Naive B cell (primary cell): ENCODE data around the gene OPN1LW. TPM values are rescaled to one million over a fixed set of nuclear protein-coding genes. Genes with fewer than 3 reads are reported as not detected.
"Not testable (repeated sequence)": the region's sequence is repeated elsewhere in the genome, so short reads cannot be mapped to it uniquely, and the experiment has no call there.

Experiments used
- ATAC-seq, 2 donors: fragments of 150-1000 bp; cut with Tn5 transposase; 2 replicates each; pipeline ENCODE4 v1.10.0; 2021; ENCODE audit warnings: low read depth in 2 of 2, mild to moderate bottlenecking in 2 of 2, moderate library complexity in 2 of 2
- DNase-seq: peaks from one replicate; pipeline ENCODE4 v3.0.0; 2022
- H3K27ac Mint-ChIP-seq, 6 donors: one replicate each; pipeline ENCODE4 v1.8.0; 2020 to 2022; ENCODE audit warnings: mild to moderate bottlenecking in 6 of 6, mixed read lengths in 6 of 6, moderate library complexity in 5 of 6, inconsistent platforms in 2 of 6
- H3K27me3 Mint-ChIP-seq, 3 donors: one replicate each; pipeline ENCODE4 v1.8.0; 2021 to 2022; ENCODE audit warnings: mixed read lengths in 3 of 3, mild to moderate bottlenecking in 1 of 3
- H3K36me3 Mint-ChIP-seq, 2 donors: one replicate each; pipeline ENCODE4 v1.8.0; 2020 to 2022; ENCODE audit warnings: mixed read lengths in 2 of 2, inconsistent platforms in 1 of 2, mild to moderate bottlenecking in 1 of 2
- H3K4me1 Mint-ChIP-seq, 3 donors: one replicate each; pipeline ENCODE4 v1.8.0; 2020 to 2022; ENCODE audit warnings: mixed read lengths in 3 of 3, inconsistent platforms in 1 of 3, mild to moderate bottlenecking in 1 of 3, moderate library complexity in 1 of 3
- H3K4me3 Mint-ChIP-seq, 8 donors: one replicate each; pipeline ENCODE4 v1.8.0; 2020 to 2022; ENCODE audit warnings: mild to moderate bottlenecking in 8 of 8, mixed read lengths in 8 of 8, moderate library complexity in 8 of 8, inconsistent platforms in 2 of 8
- H3K9me3 Mint-ChIP-seq, 7 donors: one replicate each; pipeline ENCODE4 v1.8.0; 2020 to 2022; ENCODE audit warnings: mixed read lengths in 7 of 7, mild to moderate bottlenecking in 5 of 7, inconsistent platforms in 2 of 7, moderate library complexity in 1 of 7
- polyA plus RNA-seq, 6 donors: library from polyadenylated mRNA; unstranded; fragments of 300-500 nt; fragmentation: Illumina TruSeq; gene quantifications; one replicate each; pipeline ENCODE4 v1.2.3, GENCODE V29; 2021; ENCODE audit warnings: low read depth in 6 of 6

Gene OPN1LW
- not detected for polyA plus RNA-seq

DNA sequence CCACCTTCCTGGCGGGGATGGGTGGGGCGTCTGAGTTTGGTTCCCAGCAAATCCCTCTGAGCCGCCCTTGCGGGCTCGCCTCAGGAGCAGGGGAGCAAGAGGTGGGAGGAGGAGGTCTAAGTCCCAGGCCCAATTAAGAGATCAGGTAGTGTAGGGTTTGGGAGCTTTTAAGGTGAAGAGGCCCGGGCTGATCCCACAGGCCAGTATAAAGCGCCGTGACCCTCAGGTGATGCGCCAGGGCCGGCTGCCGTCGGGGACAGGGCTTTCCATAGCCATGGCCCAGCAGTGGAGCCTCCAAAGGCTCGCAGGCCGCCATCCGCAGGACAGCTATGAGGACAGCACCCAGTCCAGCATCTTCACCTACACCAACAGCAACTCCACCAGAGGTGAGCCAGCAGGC lies at the start of gene OPN1LW:
OPN1LW (plus strand) TSS at position 234 of the 400 bp plus-strand sequence; CDS start at position 275, 41 bp downstream.
- not testable (repeated sequence) for H3K27ac Mint-ChIP-seq, H3K9me3 Mint-ChIP-seq, DNase-seq, H3K36me3 Mint-ChIP-seq, H3K4me3 Mint-ChIP-seq, ATAC-seq, H3K27me3 Mint-ChIP-seq, H3K4me1 Mint-ChIP-seq

GRCh38 chrX:154094833-154095232 lies 49.2 kb upstream of the OPN1LW start:
- Mint-ChIP-seq H3K4me1 (peaks cover 28 to 56% (median 34%) of the 10 kb centered on the region in 3 donors), H3K4me3 (peak overlapping the region in 5 of 8 donors; percentile 45 to 98 (median 91)), H3K27me3 (peaks cover 0 to 15% (median 6%) of the 10 kb centered on the region in 3 donors), H3K27ac (peak overlapping the region in 4 of 6 donors; percentile 25 to 47 (median 34)), H3K36me3 (no peaks in the 10 kb centered on the region), H3K9me3 (peaks cover 0 to 4% (median 0%) of the 10 kb centered on the region in 7 donors)
- ATAC-seq (no peak), DNase-seq (no peak)

GRCh38 chrX:154096140-154097002 lies 47.7 kb upstream of the OPN1LW start:
- Mint-ChIP-seq H3K9me3 (peaks cover 0 to 4% (median 0%) of the 10 kb centered on the region in 7 donors), H3K27ac (peak overlapping the region; percentile 39 to 97 (median 90)), H3K36me3 (no peaks in the 10 kb centered on the region), H3K27me3 (peaks cover 0 to 18% (median 8%) of the 10 kb centered on the region in 3 donors), H3K4me1 (peaks cover 23 to 54% (median 34%) of the 10 kb centered on the region in 3 donors), H3K4me3 (peak overlapping the region; percentile 79 to 98 (median 92))
- DNase-seq (no peak), ATAC-seq (no peak)

- Mint-ChIP-seq H3K36me3 (no peaks in the 10 kb centered on the region), H3K27me3 (peaks cover 0 to 18% (median 8%) of the 10 kb centered on the region in 3 donors), H3K27ac (peak overlapping the region; percentile 39 to 97 (median 90)), H3K4me3 (peak overlapping the region; percentile 79 to 98 (median 92)), H3K4me1 (peaks cover 23 to 49% (median 34%) of the 10 kb centered on the region in 3 donors), H3K9me3 (peaks cover 0 to 6% (median 0%) of the 10 kb centered on the region in 7 donors)
- DNase-seq: peak; percentile 58
- peak; percentile 39 to 44 for ATAC-seq
Measured at GRCh38 chrX:154097003-154097588, 46.9 kb upstream of the OPN1LW start.

DNA sequence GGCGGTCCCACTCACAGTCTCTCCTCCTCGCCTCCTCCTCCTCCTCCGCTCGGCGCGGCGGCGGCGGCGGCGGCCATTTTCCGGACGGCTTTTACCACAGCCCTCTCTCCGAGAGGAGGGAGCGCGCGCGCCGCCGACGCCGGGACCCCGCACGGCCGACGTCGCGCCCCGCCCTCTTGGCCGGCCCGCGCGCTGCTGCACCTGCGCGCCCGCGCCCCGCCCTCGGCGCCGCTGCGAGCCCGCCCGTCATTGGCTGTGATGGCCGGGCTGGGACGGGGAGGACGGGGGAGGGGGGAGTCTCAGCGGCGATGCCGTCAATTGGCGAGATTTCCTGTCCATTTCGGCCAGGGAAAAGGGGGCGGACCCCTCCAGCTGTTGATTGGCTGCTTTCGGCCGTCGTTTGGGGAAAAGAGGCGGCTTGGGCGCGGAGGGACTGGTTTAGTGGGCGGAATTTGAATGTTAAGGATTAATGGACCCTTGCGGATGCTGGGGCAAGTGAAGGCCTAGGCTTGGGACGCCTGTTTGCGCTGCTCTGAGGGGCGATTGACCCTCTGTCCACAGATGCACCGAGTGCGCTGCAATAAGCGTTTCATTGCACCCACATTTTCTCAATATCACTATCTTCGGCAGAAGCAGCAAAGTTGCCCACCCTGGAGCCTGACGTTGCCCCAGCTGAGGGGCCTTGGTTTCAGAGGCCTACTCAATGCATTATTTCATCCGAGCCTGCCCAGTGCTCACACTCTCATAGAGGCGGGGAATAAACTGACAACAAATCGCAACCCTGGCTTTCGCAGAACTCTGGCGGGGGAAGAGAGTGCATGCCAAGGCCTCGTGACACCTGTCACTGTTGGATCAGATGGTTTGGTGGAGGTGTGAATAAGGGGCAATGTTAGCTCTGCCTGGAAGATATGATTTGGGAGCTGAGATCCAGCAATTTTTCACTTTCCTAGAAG lies 46.2 kb upstream of the OPN1LW start, which contains the start of gene MECP2:
MECP2 (minus strand) TSS at position 129 of the 953 bp plus-strand sequence.
- no peaks in the 10 kb centered on the region for H3K36me3 Mint-ChIP-seq
- peak; percentile 86 for ATAC-seq
- peaks cover 0 to 7% (median 0%) of the 10 kb centered on the region in 7 donors for H3K9me3 Mint-ChIP-seq
- H3K27ac Mint-ChIP-seq: peak within 1 kb of the TSS; percentile 80 to 97 (median 92)
- H3K27me3 Mint-ChIP-seq: peaks cover 0 to 18% (median 8%) of the 10 kb centered on the region in 3 donors
- peak; percentile 88 for DNase-seq
- H3K4me3 Mint-ChIP-seq: peak within 1 kb of the TSS; percentile 86 to 98 (median 92)
- H3K4me1 Mint-ChIP-seq: peaks cover 23 to 41% (median 34%) of the 10 kb centered on the region in 3 donors

DNA sequence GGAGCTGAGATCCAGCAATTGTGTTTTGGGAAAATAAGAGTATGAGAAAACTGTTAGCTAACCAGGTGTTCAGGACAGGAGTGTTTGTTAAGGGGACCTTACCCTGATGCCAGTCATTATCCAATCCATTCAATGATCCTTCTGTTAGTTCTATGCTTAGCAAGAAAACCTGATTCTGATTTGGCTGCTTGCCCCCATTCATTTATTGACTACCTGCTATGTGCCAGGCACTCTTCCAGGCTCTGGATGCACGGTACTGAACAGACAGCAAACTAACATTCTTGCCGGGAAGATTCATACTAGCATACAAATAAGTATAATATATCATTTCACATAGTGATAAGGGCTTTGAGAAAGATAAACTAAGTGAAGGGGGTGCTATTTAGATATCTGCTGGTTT lies 45.5 kb upstream of the OPN1LW start:
- peak overlapping the region in 7 of 8 donors; percentile 85 to 90 (median 88) for H3K4me3 Mint-ChIP-seq
- peaks cover 0 to 18% (median 8%) of the 10 kb centered on the region in 3 donors for H3K27me3 Mint-ChIP-seq
- DNase-seq (no peak), ATAC-seq (no peak)
- H3K4me1 Mint-ChIP-seq: peaks cover 23 to 36% (median 34%) of the 10 kb centered on the region in 3 donors
- no peaks in the 10 kb centered on the region for H3K36me3 Mint-ChIP-seq
- peak overlapping the region in 4 of 6 donors; percentile 21 to 95 (median 79) for H3K27ac Mint-ChIP-seq
- H3K9me3 Mint-ChIP-seq: peaks cover 0 to 7% (median 2%) of the 10 kb centered on the region in 7 donors

GRCh38 chrX:154113729-154114128 lies 30.3 kb upstream of the OPN1LW start:
- H3K36me3 Mint-ChIP-seq: no peaks in the 10 kb centered on the region
- H3K9me3 Mint-ChIP-seq: peaks cover 0 to 7% (median 0%) of the 10 kb centered on the region in 7 donors
- ATAC-seq: no peak
- no peak overlapping the region for H3K27ac Mint-ChIP-seq
- H3K4me3 Mint-ChIP-seq: no peak overlapping the region
- peaks cover 0 to 6% (median 0%) of the 10 kb centered on the region in 3 donors for H3K4me1 Mint-ChIP-seq
- no peak for DNase-seq
- no peaks in the 10 kb centered on the region for H3K27me3 Mint-ChIP-seq

- H3K36me3 Mint-ChIP-seq: no peaks in the 10 kb centered on the region
- peak overlapping the region in 1 of 6 donors; percentile 9 for H3K27ac Mint-ChIP-seq
- DNase-seq (no peak), ATAC-seq (no peak)
- peaks cover 0 to 7% (median 0%) of the 10 kb centered on the region in 7 donors for H3K9me3 Mint-ChIP-seq
- no peak overlapping the region for H3K4me3 Mint-ChIP-seq
- no peaks in the 10 kb centered on the region for H3K27me3 Mint-ChIP-seq
- peaks cover 0 to 6% (median 0%) of the 10 kb centered on the region in 3 donors for H3K4me1 Mint-ChIP-seq
Measured at GRCh38 chrX:154114652-154115051, 29.4 kb upstream of the OPN1LW start.

GRCh38 chrX:154115071-154115470 lies 29.0 kb upstream of the OPN1LW start:
- peaks cover 0 to 6% (median 0%) of the 10 kb centered on the region in 3 donors for H3K4me1 Mint-ChIP-seq
- H3K9me3 Mint-ChIP-seq: peaks cover 0 to 7% (median 1%) of the 10 kb centered on the region in 7 donors
- no peaks in the 10 kb centered on the region for H3K27me3 Mint-ChIP-seq
- peak overlapping the region in 1 of 6 donors; percentile 9 for H3K27ac Mint-ChIP-seq
- DNase-seq: no peak
- no peaks in the 10 kb centered on the region for H3K36me3 Mint-ChIP-seq
- H3K4me3 Mint-ChIP-seq: no peak overlapping the region
- ATAC-seq: no peak

DNA sequence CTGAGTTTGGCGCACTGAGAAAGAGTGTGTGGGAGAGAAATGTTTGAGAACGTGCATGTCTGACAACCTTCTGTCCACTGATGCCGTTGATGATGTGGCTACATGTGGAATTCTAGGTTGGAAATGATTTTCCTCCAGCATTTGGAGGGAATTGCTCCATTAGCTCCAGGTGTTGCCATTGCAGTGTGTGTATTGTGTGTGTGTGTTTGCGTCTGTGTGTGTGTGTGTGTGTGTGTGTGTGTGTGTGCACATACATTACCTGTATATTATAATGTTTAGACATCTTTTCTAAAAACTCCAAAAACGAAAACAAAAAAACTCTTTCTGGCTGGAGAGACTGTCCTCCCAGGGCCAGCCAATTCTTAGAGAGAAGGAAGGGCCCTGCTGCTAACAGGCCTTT lies 28.3 kb upstream of the OPN1LW start:
- DNase-seq (no peak), ATAC-seq (no peak)
- Mint-ChIP-seq H3K4me1 (peaks cover 0 to 6% (median 0%) of the 10 kb centered on the region in 3 donors), H3K36me3 (no peaks in the 10 kb centered on the region), H3K4me3 (no peak overlapping the region), H3K27ac (no peak overlapping the region), H3K27me3 (no peaks in the 10 kb centered on the region), H3K9me3 (peaks cover 0 to 8% (median 3%) of the 10 kb centered on the region in 7 donors)

GRCh38 chrX:154116426-154117211 lies 27.4 kb upstream of the OPN1LW start:
- DNase-seq: no peak
- H3K27ac Mint-ChIP-seq: peak overlapping the region in 1 of 6 donors; percentile 26
- H3K9me3 Mint-ChIP-seq: peaks cover 0 to 9% (median 4%) of the 10 kb centered on the region in 7 donors
- peaks cover 0 to 6% (median 0%) of the 10 kb centered on the region in 3 donors for H3K4me1 Mint-ChIP-seq
- H3K27me3 Mint-ChIP-seq: no peaks in the 10 kb centered on the region
- H3K36me3 Mint-ChIP-seq: no peaks in the 10 kb centered on the region
- H3K4me3 Mint-ChIP-seq: no peak overlapping the region
- no peak for ATAC-seq

GRCh38 chrX:154117566-154117965 lies 26.5 kb upstream of the OPN1LW start:
- no peak overlapping the region for H3K27ac Mint-ChIP-seq
- no peaks in the 10 kb centered on the region for H3K27me3 Mint-ChIP-seq
- no peaks in the 10 kb centered on the region for H3K36me3 Mint-ChIP-seq
- no peak overlapping the region for H3K4me3 Mint-ChIP-seq
- H3K4me1 Mint-ChIP-seq: peaks cover 0 to 6% (median 0%) of the 10 kb centered on the region in 3 donors
- DNase-seq: no peak
- no peak for ATAC-seq
- H3K9me3 Mint-ChIP-seq: peaks cover 0 to 8% (median 4%) of the 10 kb centered on the region in 7 donors
